IgD-negative memory B cell (primary cell): Measurements from ENCODE around the gene MAN2B2. TPM values are rescaled to one million over a fixed set of nuclear protein-coding genes. Genes with fewer than 3 reads are reported as not detected.
"Not testable (repeated sequence)": the region's sequence is repeated elsewhere in the genome, so short reads cannot be mapped to it uniquely, and the experiment has no call there.

Experiments
- H3K27ac Mint-ChIP-seq, 3 donors: one replicate each; pipeline ENCODE4 v1.8.0; 2020 to 2022; ENCODE audit warnings: mild to moderate bottlenecking in 3 of 3, mixed read lengths in 3 of 3, moderate library complexity in 1 of 3
- H3K27me3 Mint-ChIP-seq: one replicate; pipeline ENCODE4 v1.8.0; 2021; ENCODE audit warnings: mixed read lengths
- H3K36me3 Mint-ChIP-seq: one replicate; pipeline ENCODE4 v1.8.0; 2020; ENCODE audit warnings: mild to moderate bottlenecking, mixed read lengths
- H3K4me1 Mint-ChIP-seq, 3 donors: one replicate each; pipeline ENCODE4 v1.8.0; 2020 to 2022; ENCODE audit warnings: mixed read lengths in 3 of 3, mild to moderate bottlenecking in 1 of 3
- H3K4me3 Mint-ChIP-seq, 4 donors: one replicate each; pipeline ENCODE4 v1.8.0; 2020 to 2022; ENCODE audit warnings: mild to moderate bottlenecking in 4 of 4, mixed read lengths in 4 of 4, moderate library complexity in 3 of 4
- H3K9me3 Mint-ChIP-seq, 3 donors: one replicate each; pipeline ENCODE4 v1.8.0; 2020 to 2021; ENCODE audit warnings: mixed read lengths in 3 of 3, mild to moderate bottlenecking in 1 of 3
- polyA plus RNA-seq: library from polyadenylated mRNA; unstranded; fragments of 300-500 nt; fragmentation: Illumina TruSeq; gene quantifications from one replicate; pipeline ENCODE4 v1.2.3, GENCODE V29; 2021

The MAN2B2 gene
- polyA plus RNA-seq, 1 donor from 2014 or later, result 22.5 TPM

- Mint-ChIP-seq H3K27me3 (no peaks in the 10 kb centered on the region), H3K36me3 (peaks cover 18% of the 10 kb centered on the region), H3K4me3 (peak overlapping the region in 1 of 4 donors; percentile 25), H3K4me1 (no peaks in the 10 kb centered on the region), H3K9me3 (peaks cover 0 to 5% (median 0%) of the 10 kb centered on the region in 3 donors), H3K27ac (no peak overlapping the region)
Observed at GRCh38 chr4:6618386-6619115, 43.6 kb downstream of the MAN2B2 start.

- Mint-ChIP-seq H3K27ac (no peak overlapping the region), H3K4me1 (no peaks in the 10 kb centered on the region), H3K27me3 (no peaks in the 10 kb centered on the region), H3K9me3 (peaks cover 0 to 5% (median 0%) of the 10 kb centered on the region in 3 donors), H3K4me3 (no peak overlapping the region), H3K36me3 (peaks cover 18% of the 10 kb centered on the region)
Observed at GRCh38 chr4:6619116-6619465, 44.1 kb downstream of the MAN2B2 start.

GRCh38 chr4:6619466-6620255 is 44.7 kb downstream of the MAN2B2 start:
- Mint-ChIP-seq H3K4me3 (no peak overlapping the region), H3K27ac (peak overlapping the region in 1 of 3 donors; percentile 69), H3K27me3 (no peaks in the 10 kb centered on the region), H3K36me3 (peaks cover 18% of the 10 kb centered on the region), H3K9me3 (peaks cover 0 to 5% (median 0%) of the 10 kb centered on the region in 3 donors), H3K4me1 (no peaks in the 10 kb centered on the region)

GRCh38 chr4:6620296-6620695 is 45.3 kb downstream of the MAN2B2 start:
- Mint-ChIP-seq H3K27ac (peak overlapping the region in 1 of 3 donors; percentile 69), H3K4me3 (no peak overlapping the region), H3K4me1 (no peaks in the 10 kb centered on the region), H3K36me3 (peaks cover 18% of the 10 kb centered on the region), H3K27me3 (no peaks in the 10 kb centered on the region), H3K9me3 (peaks cover 0 to 5% (median 0%) of the 10 kb centered on the region in 3 donors)

GRCh38 chr4:6620891-6621555 is 46.0 kb downstream of the MAN2B2 start:
- no peak overlapping the region for H3K4me3 Mint-ChIP-seq
- H3K4me1 Mint-ChIP-seq, result no peaks in the 10 kb centered on the region
- H3K27me3 Mint-ChIP-seq, result no peaks in the 10 kb centered on the region
- no peak overlapping the region for H3K27ac Mint-ChIP-seq
- H3K9me3 Mint-ChIP-seq, result peaks cover 0 to 5% (median 0%) of the 10 kb centered on the region in 3 donors
- H3K36me3 Mint-ChIP-seq, result peaks cover 16% of the 10 kb centered on the region

DNA sequence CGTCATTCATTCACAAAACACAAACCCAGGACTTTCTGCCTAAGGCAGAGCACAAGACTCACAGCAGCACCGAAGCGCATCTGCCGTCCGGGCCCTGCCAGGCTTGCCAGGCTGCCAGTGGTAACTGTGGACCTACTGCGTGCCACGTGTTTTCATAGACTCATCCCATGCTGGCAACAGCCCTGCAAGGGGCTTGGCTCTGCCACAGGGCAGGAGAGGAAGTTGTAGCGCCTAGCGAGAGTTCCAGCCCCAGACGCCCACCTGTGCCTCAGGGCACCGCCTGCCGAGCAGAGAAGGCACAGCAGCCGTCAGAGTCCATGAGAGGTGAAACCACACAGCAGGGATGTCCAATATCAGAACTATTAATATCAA is 46.6 kb downstream of the MAN2B2 start:
- H3K27ac Mint-ChIP-seq, result no peak overlapping the region
- no peak overlapping the region for H3K4me3 Mint-ChIP-seq

GRCh38 chr4:6622744-6623143 is 47.8 kb downstream of the MAN2B2 start:
- Mint-ChIP-seq H3K27me3 (no peaks in the 10 kb centered on the region), H3K4me1 (no peaks in the 10 kb centered on the region), H3K27ac (peak overlapping the region in 1 of 3 donors; percentile 78), H3K9me3 (peaks cover 0 to 3% (median 0%) of the 10 kb centered on the region in 3 donors), H3K36me3 (peaks cover 11% of the 10 kb centered on the region), H3K4me3 (no peak overlapping the region)

More for the DNA sequence above, 46.6 kb downstream of the MAN2B2 start:
- H3K4me1 Mint-ChIP-seq, result no peaks in the 10 kb centered on the region
- peaks cover 0 to 3% (median 0%) of the 10 kb centered on the region in 3 donors for H3K9me3 Mint-ChIP-seq
- H3K27me3 Mint-ChIP-seq, result no peaks in the 10 kb centered on the region
- peaks cover 14% of the 10 kb centered on the region for H3K36me3 Mint-ChIP-seq

DNA sequence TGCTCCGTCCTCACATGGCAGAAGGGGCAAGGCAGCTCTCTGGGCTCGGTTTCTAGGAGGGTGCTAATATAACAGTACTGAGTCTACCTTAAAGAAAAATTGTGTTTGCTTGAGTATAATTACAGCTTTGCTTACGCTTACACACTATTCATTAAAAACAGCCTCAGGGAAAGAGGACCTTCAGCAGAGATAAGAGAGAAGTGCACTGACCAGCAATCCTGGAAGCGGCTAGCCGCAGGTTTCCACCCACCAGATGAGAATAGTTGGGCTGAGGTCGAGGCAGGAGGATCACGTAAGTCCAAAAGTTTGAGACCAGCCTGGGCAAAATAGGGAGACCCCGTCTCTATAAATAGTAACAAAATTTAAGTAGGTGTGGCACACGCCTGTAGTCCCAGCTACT is 50.3 kb downstream of the MAN2B2 start:
- no peaks in the 10 kb centered on the region for H3K27me3 Mint-ChIP-seq
- no peak overlapping the region for H3K27ac Mint-ChIP-seq
- H3K4me3 Mint-ChIP-seq, result no peak overlapping the region
- no peaks in the 10 kb centered on the region for H3K4me1 Mint-ChIP-seq
- peaks cover 0 to 3% (median 0%) of the 10 kb centered on the region in 3 donors for H3K9me3 Mint-ChIP-seq
- H3K36me3 Mint-ChIP-seq, result peaks cover 6% of the 10 kb centered on the region

DNA sequence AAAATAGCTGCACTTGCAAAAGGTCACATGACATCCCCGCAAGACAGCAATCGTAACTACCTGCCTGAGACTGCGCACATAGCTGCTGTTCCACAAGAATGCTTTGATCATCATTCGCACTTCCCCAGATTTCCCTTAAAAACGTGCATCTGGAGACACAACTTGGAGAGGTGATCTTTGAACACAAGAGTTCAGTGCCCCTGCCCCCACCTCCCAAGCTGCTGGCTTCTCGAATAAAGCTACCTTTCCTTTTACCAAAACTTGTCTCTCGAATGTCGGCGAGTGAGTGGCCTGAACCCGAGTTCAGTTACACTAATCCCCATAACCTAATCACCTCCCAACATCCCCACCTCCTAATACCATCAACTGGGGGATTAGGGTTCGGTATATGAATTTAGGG is 51.1 kb downstream of the MAN2B2 start:
- H3K9me3 Mint-ChIP-seq, result peaks cover 0 to 3% (median 0%) of the 10 kb centered on the region in 3 donors
- peaks cover under 1% of the 10 kb centered on the region for H3K36me3 Mint-ChIP-seq
- H3K27ac Mint-ChIP-seq, result no peak overlapping the region
- no peak overlapping the region for H3K4me3 Mint-ChIP-seq
- H3K27me3 Mint-ChIP-seq, result no peaks in the 10 kb centered on the region
- H3K4me1 Mint-ChIP-seq, result no peaks in the 10 kb centered on the region

GRCh38 chr4:6627832-6628231 is 52.8 kb downstream of the MAN2B2 start:
- Mint-ChIP-seq H3K4me1 (no peaks in the 10 kb centered on the region), H3K36me3 (no peaks in the 10 kb centered on the region), H3K27me3 (no peaks in the 10 kb centered on the region), H3K9me3 (no peaks in the 10 kb centered on the region), H3K4me3 (no peak overlapping the region), H3K27ac (no peak overlapping the region)

DNA sequence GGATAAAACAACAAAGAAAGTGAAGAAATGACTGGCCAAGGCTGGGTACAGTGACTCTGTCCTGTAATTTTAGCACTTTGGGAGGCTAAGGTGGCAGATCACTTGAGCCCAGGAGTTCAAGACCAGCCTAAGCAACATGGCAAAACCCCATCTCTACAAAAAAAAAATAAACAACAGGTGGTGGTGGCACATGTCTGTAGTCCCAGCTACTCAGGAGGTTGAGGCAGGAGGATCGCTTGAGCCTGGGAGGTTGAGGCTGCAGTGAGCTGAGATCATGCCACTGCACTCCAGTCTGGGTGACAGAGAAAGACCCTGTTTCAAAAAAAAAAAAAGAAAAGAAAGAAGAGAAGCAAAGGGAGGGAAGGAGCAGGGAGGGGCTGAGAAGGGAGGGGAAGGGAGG is 53.5 kb downstream of the MAN2B2 start:
- not testable (repeated sequence) for H3K9me3 Mint-ChIP-seq, H3K36me3 Mint-ChIP-seq, H3K27me3 Mint-ChIP-seq, H3K4me1 Mint-ChIP-seq, H3K27ac Mint-ChIP-seq, H3K4me3 Mint-ChIP-seq

GRCh38 chr4:6632125-6632524 is 57.1 kb downstream of the MAN2B2 start:
- Mint-ChIP-seq H3K27ac (no peak overlapping the region), H3K9me3 (no peaks in the 10 kb centered on the region), H3K4me3 (no peak overlapping the region), H3K4me1 (no peaks in the 10 kb centered on the region), H3K27me3 (no peaks in the 10 kb centered on the region), H3K36me3 (no peaks in the 10 kb centered on the region)

DNA sequence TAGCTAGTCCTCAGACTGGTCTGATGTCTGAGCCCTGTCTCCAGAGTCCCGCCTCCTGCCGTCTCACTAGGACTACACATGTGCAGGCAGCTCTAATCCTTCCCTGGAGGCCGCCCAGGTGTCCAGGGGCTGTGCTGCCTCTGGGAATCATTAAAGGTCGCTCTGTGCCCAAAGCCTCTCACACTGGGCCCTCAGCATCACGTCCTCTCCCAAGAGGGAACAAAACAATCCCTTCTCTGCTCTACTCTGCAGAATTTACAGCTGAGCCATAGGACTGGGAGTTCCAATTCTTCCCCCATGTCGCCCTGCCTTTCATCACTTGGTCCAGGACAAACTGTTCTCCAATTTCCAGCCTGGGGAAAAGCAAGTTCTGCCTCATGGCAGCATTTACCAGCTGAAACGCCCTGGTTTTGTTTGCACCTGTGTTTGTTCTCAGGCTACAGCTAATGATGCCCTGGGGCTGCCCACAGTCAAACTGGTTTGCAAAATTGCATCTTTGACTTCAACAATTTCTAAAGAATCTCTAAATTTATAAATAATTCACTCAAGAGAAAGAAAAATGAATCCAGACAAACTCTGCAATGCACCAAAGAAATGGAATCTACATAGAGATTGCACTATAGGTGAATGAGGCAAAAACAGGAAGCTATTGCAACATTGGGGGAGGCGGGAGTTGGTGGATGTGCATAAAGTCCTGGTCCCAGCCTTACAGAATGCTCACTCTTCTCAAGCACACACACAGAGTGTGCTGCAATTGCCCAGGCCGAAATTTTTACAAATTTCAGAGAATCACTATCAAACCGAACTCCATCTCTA is 58.3 kb downstream of the MAN2B2 start:
- Mint-ChIP-seq H3K4me1 (no peaks in the 10 kb centered on the region), H3K9me3 (no peaks in the 10 kb centered on the region), H3K4me3 (no peak overlapping the region), H3K27ac (peak overlapping the region in 1 of 3 donors; percentile 13), H3K27me3 (no peaks in the 10 kb centered on the region), H3K36me3 (no peaks in the 10 kb centered on the region)

DNA sequence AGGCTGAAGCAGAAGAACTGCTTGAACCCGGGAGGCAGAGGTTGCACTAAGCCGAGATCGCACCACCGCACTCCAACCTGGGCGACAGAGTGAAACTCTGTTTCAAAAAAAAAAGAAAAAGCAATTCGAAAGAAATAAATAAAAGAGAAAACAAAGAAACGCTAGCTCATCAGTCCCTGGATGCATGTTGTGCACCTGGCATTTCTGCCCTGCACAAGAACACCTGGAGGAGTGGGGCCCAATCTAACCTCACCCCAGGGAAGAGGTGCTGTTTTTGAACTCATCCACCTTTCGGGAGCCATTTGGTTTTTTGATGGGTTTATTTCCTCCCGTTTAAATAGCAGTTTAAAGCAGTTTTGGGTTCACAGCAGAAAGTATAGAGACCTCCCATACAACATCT is 59.8 kb downstream of the MAN2B2 start:
- H3K4me1 Mint-ChIP-seq, result no peaks in the 10 kb centered on the region

More for the DNA sequence above, 59.8 kb downstream of the MAN2B2 start:
- no peak overlapping the region for H3K4me3 Mint-ChIP-seq
- H3K9me3 Mint-ChIP-seq, result no peaks in the 10 kb centered on the region
- H3K36me3 Mint-ChIP-seq, result no peaks in the 10 kb centered on the region
- H3K27ac Mint-ChIP-seq, result no peak overlapping the region
- no peaks in the 10 kb centered on the region for H3K27me3 Mint-ChIP-seq
